Subcutaneous adipose tissue (tissue), 4 donors: ENCODE data around the gene ZKSCAN5. TPM values are rescaled to one million over a fixed set of nuclear protein-coding genes. Genes with fewer than 3 reads are reported as not detected.

Source experiments
- CTCF ChIP-seq: fragments of 450-650 bp; IDR thresholded peaks from one replicate; pipeline ENCODE4 v1.5.1; 2016; ENCODE audit warnings: low read depth, mild to moderate bottlenecking, control low read depth, antibody characterized with exemption, moderate library complexity
- total RNA-seq, 4 donors: library from RNA; depleted of rRNA; stranded (reverse); fragments of >200 nt; gene quantifications; one replicate each; pipeline ENCODE4 v1.1.0, GENCODE V29; 2016

The ZKSCAN5 gene
- total RNA-seq, 4 donors from 2014 or later, result 7.0 to 10.0 (median 8.7) TPM

GRCh38 chr7:99461221-99461620, 43.2 kb upstream of the ZKSCAN5 start:
- TF ChIP-seq CTCF, result no peak

- no peak for TF ChIP-seq CTCF
Measured at GRCh38 chr7:99465421-99465768, 39.1 kb upstream of the ZKSCAN5 start.

- no peak for TF ChIP-seq CTCF
Measured at GRCh38 chr7:99468336-99468918, 36.0 kb upstream of the ZKSCAN5 start.

- no peak for TF ChIP-seq CTCF
Measured at GRCh38 chr7:99469381-99470065, 34.9 kb upstream of the ZKSCAN5 start.

GRCh38 chr7:99472561-99473314, 31.7 kb upstream of the ZKSCAN5 start, which contains the start of gene ZNF789:
Gene ZNF789 (plus strand): TSS chr7:99472890. CDS start chr7:99476457, 3,567 bp downstream.
- TF ChIP-seq CTCF, result no peak

- no peak for TF ChIP-seq CTCF
Measured at GRCh38 chr7:99473315-99473596, 31.2 kb upstream of the ZKSCAN5 start.

- TF ChIP-seq CTCF, result no peak
Measured at GRCh38 chr7:99476107-99476506, 28.4 kb upstream of the ZKSCAN5 start.
